HEK293T (cell line): ENCODE results near the gene NEMP1.
"Not testable (repeated sequence)": the region's sequence is repeated elsewhere in the genome, so short reads cannot be mapped to it uniquely, and the experiment has no call there.

Experiments
- CTCF ChIA-PET: fragments of 350-600 bp; formaldehyde crosslinking; extraction: SDS; loops from one replicate; lab custom pipeline; 2021; ENCODE audit warnings: antibody characterized with exemption, inconsistent platforms; lab: Yijun Ruan, JAX
- POLR2A ChIA-PET: fragments of 350-600 bp; formaldehyde crosslinking; extraction: SDS; loops from one replicate; lab custom pipeline; 2020; ENCODE audit warnings: antibody characterized with exemption, inconsistent platforms; lab: Yijun Ruan, JAX
- DNase-seq: peaks from one replicate; pipeline ENCODE4 v3.0.0; 2012; ENCODE audit warnings: mixed read lengths; ENCODE audit errors: extremely low spot score
- ARNT ChIP-seq: fragments of 450-650 bp; IDR thresholded peaks from 2 replicates; pipeline ENCODE4 v1.6.1; 2017; ENCODE audit warnings: mild to moderate bottlenecking
- BHLHE40 ChIP-seq: fragments of 450-650 bp; IDR thresholded peaks from 2 replicates; pipeline ENCODE4 v1.6.1; 2016; ENCODE audit warnings: mild to moderate bottlenecking, moderate library complexity, borderline replicate concordance
- CTBP1 ChIP-seq: fragments of 450-650 bp; IDR thresholded peaks from 2 replicates; pipeline ENCODE4 v1.6.1; 2016; ENCODE audit warnings: borderline replicate concordance
- ELF4 ChIP-seq: fragments of 450-650 bp; IDR thresholded peaks from 2 replicates; pipeline ENCODE4 v1.6.1; 2017; ENCODE audit warnings: antibody characterized with exemption
- FOXA1 ChIP-seq: fragments of 450-650 bp; IDR thresholded peaks from 2 replicates; pipeline ENCODE4 v1.6.1; 2016; ENCODE audit warnings: mild to moderate bottlenecking
- FOXK2 ChIP-seq: fragments of 450-650 bp; IDR thresholded peaks from 2 replicates; pipeline ENCODE4 v1.6.1; 2016; ENCODE audit warnings: mild to moderate bottlenecking
- FOXM1 ChIP-seq: fragments of 450-650 bp; IDR thresholded peaks from 2 replicates; pipeline ENCODE4 v1.6.1; 2017; ENCODE audit warnings: mild to moderate bottlenecking, borderline replicate concordance
- HDGF ChIP-seq: fragments of 450-650 bp; IDR thresholded peaks from 2 replicates; pipeline ENCODE4 v1.6.1; 2017; ENCODE audit warnings: antibody characterized with exemption, borderline replicate concordance
- L3MBTL2 ChIP-seq: fragments of 450-650 bp; conservative IDR thresholded peaks from 2 replicates; pipeline ENCODE4 v1.6.1; 2016; ENCODE audit warnings: mild to moderate bottlenecking
- LEF1 ChIP-seq: fragments of 450-650 bp; IDR thresholded peaks from 2 replicates; pipeline ENCODE4 v1.6.1; 2017; ENCODE audit warnings: mild to moderate bottlenecking, borderline replicate concordance
- NFRKB ChIP-seq: fragments of 450-650 bp; IDR thresholded peaks from 2 replicates; pipeline ENCODE4 v1.6.1; 2016; ENCODE audit warnings: mild to moderate bottlenecking, moderate library complexity
- PKNOX1 ChIP-seq: fragments of 450-650 bp; IDR thresholded peaks from 2 replicates; pipeline ENCODE4 v1.6.1; 2016
- SP1 ChIP-seq: fragments of 450-650 bp; IDR thresholded peaks from 2 replicates; pipeline ENCODE4 v1.6.1; 2017
- SUZ12 ChIP-seq: fragments of 450-650 bp; IDR thresholded peaks from 2 replicates; pipeline ENCODE4 v1.6.1; 2016; ENCODE audit warnings: mild to moderate bottlenecking
- TARDBP ChIP-seq: fragments of 450-650 bp; IDR thresholded peaks from 2 replicates; pipeline ENCODE4 v1.6.1; 2016
- ZNF384 ChIP-seq: fragments of 450-650 bp; IDR thresholded peaks from 2 replicates; pipeline ENCODE4 v1.6.1; 2016

Gene NEMP1

GRCh38 chr12:57055824-57056223 is 22.8 kb downstream of the NEMP1 start:
- DNase-seq = no peak
- POLR2A ChIA-PET = no interaction called here
- CTCF ChIA-PET = no interaction called here
- TF ChIP-seq FOXA1 (no peak), PKNOX1 (no peak), CTBP1 (no peak), ARNT (no peak), TARDBP (no peak)

- CTCF ChIA-PET = not testable (repeated sequence)
Observed at GRCh38 chr12:57053901-57054300, 24.7 kb downstream of the NEMP1 start.

GRCh38 chr12:57053146-57053545 is 25.4 kb downstream of the NEMP1 start:
- POLR2A ChIA-PET = interaction anchor here (1.1 kb wide), 1 partner anchor 26 kb away, joined by 3 read pairs; the partner anchor contains the start of gene NEMP1
- CTCF ChIA-PET = not testable (repeated sequence)

More at GRCh38 chr12:57053901-57054300, 24.7 kb downstream of the NEMP1 start:
- DNase-seq, POLR2A ChIA-PET: not testable (repeated sequence)

GRCh38 chr12:57051011-57051410 is 27.6 kb downstream of the NEMP1 start:
- TF ChIP-seq SUZ12 (no peak), TARDBP (no peak), ARNT (no peak), BHLHE40 (no peak), NFRKB (no peak), L3MBTL2 (no peak)
- no peak for DNase-seq
- ChIA-PET POLR2A (interaction anchor here (0.6 to 1.6 kb wide), 2 partner anchors 13 to 61 kb away, joined by 3 read pairs; partner anchors contain the start of gene STAT6), CTCF (interaction anchor here (1.1 kb wide), 1 partner anchor 50 kb away, joined by 5 read pairs; no protein-coding TSS in a partner anchor)

More at GRCh38 chr12:57053146-57053545, 25.4 kb downstream of the NEMP1 start:
- not testable (repeated sequence) for DNase-seq

GRCh38 chr12:57049890-57050289 is 28.7 kb downstream of the NEMP1 start, which contains the start of gene MYO1A:
TSS of gene MYO1A (minus strand) at chr12:57050129. CDS start at chr12:57048323, 1,806 bp downstream.
- POLR2A ChIA-PET = interaction anchor here (1.6 kb wide), 1 partner anchor 12 kb away, joined by 3 read pairs; no protein-coding TSS in a partner anchor
- CTCF ChIA-PET = no interaction called here
- DNase-seq = no peak
- TF ChIP-seq ARNT = no peak
- no peak for TF ChIP-seq FOXM1
- TF ChIP-seq HDGF = no peak
- TF ChIP-seq LEF1 = no peak
- no peak for TF ChIP-seq NFRKB
- TF ChIP-seq ZNF384 = no peak

- ChIA-PET CTCF (interaction anchor here (0.8 kb wide), 1 partner anchor 9 kb away, joined by 3 read pairs; no protein-coding TSS in a partner anchor), POLR2A (no interaction called here)
- no peak for DNase-seq
- TF ChIP-seq ELF4 = no peak
- no peak for TF ChIP-seq FOXK2
Observed at GRCh38 chr12:57049119-57049446, 29.5 kb downstream of the NEMP1 start.

GRCh38 chr12:57048423-57049118 is 30.0 kb downstream of the NEMP1 start:
- no peak for DNase-seq
- CTCF ChIA-PET = interaction anchor here (0.6 to 1.4 kb wide), 3 partner anchors 8 to 16 kb away, joined by 3 to 4 read pairs (median 3); no protein-coding TSS in a partner anchor
- TF ChIP-seq NFRKB = no peak
- no peak for TF ChIP-seq BHLHE40
- no peak for TF ChIP-seq FOXM1
- no peak for TF ChIP-seq TARDBP
- no peak for TF ChIP-seq PKNOX1
- POLR2A ChIA-PET = no interaction called here

GRCh38 chr12:57047981-57048380 is 30.6 kb downstream of the NEMP1 start:
- ChIA-PET POLR2A (no interaction called here), CTCF (interaction anchor here (0.6 to 1.4 kb wide), 3 partner anchors 13 to 44 kb away, joined by 3 to 4 read pairs (median 3); no protein-coding TSS in a partner anchor)
- no peak for DNase-seq
- TF ChIP-seq SP1 (no peak), L3MBTL2 (no peak), FOXA1 (no peak), ELF4 (no peak), CTBP1 (no peak), ZNF384 (no peak), HDGF (no peak)
